ENCODE results near the gene SRP54.
"Not testable (repeated sequence)": the region's sequence is repeated elsewhere in the genome, so short reads cannot be mapped to it uniquely, and the experiment has no call there.

The SRP54 gene

DNA sequence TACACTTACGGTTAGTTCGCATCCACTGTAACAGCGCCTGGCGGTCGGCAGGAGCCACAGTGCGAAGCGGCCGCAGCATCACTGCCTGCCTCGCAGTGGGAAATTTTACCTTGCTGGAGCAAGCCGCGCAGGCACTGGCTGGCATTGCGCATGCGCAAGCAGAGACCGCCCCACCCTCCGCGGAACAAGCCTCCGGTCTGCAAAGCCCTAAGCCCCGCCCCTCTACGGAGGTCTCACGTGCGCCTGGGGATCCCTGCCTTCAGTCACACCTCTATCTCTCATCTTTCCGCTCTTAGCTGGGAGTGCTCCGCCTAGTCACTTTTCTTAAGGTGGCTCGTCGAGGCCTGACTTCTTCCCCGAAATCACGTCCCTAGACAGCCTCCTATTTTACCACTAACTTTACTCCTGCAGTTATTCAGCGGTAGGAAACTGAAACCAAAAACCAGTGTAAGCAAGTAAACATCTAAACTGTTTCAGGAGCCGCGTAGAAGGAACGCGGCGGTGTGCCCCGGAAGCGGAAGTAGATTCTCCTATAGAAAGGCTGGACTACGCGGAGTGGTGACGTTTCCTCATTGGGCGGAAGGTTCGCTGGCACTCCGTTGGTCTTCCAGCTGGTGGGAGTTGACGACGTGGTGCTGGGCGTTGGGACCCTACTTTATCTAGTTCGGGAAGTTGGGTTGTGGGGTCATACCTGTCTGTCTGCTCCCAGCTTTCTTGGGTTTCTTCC is at the start of gene SRP54:
Gene SRP54 (plus strand): TSS at position 572 of the 727 bp plus-strand sequence. CDS start 13,718 bp downstream, outside the sequence.
- DNase-seq: peak; percentile 71 to 98 (median 94)

DNA sequence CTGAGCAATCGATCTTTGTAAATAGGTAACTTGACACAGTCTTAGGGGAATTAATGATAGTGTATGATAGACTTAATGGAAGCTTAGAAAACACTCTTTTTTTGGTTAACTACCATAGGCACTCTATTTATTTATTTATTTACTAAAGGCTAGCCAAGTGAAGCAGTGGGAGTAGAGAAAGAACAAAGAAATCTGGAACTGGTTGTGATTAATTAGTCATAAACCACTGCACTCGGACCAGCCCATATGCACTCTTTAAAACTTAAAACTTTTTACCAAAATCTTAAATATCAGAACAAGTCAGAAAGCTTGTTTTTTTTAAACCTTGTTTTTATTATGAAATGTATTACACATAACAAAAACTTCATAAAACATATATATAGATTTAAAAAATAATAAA is 49.5 kb upstream of the SRP54 start:
- DNase-seq: no peak

DNA sequence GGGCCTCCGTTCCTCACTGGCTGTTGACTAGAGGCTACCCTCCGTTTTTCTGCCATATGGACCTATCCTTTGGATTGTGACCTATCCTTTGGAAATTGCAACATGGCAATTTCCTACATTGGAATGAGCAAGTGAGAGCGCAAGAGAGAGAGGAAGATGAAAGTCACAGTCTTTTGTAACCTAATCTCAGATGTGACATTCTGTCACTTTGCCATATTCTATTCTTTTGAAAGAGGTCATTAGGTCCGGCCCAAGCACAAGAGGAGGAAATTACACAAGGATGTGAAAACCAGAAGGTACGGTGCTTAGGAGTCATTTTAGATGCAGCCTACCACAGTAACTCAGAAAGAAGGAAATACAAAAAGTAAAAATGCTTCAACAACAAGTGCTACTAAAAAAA is 47.3 kb upstream of the SRP54 start:
- no peak for DNase-seq

- no peak for DNase-seq
Measured at GRCh38 chr14:34937442-34937841, 45.4 kb upstream of the SRP54 start.

DNA sequence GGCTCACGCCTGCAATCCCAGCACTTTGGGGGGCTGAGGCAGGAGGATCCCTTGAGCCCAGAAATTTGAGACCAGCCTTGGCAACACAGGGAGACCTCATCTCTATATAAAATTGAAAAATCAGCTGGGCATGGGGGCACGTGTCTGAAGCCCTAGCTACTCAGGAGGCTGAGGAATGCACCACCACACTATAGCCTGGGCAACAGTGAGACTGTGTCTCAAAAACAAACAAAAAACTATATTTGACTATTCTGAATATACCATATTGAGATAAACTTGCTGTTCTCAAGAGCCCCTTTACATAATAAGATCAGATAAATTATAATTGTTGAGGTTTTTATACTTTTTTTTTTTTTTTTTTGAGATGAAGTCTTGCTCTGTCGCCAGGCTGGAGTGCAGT is 44.9 kb upstream of the SRP54 start:
- no peak for DNase-seq

- no peak for DNase-seq
Measured at GRCh38 chr14:34943506-34943905, 39.3 kb upstream of the SRP54 start.

DNA sequence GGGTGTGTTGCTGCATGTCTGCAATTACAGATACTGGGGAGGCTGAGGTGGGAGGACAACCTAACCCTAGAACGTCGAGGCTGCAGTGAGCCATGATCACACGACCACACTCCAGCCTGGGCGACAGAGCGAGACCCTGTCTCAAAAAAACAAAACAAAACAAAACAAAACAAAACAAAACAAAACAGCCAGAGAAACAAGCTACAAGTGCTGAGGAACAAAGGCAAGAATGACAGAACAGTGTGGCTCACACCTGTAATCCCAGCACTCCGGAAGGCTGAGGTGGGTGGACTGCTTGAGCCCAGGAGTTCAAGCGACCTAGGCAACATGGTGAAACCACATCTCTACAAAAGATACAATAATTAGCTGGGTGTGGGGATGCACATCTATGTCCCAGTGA is 38.0 kb upstream of the SRP54 start:
- DNase-seq: no peak

- no peak for DNase-seq
Measured at GRCh38 chr14:34946699-34947098, 36.1 kb upstream of the SRP54 start.

DNA sequence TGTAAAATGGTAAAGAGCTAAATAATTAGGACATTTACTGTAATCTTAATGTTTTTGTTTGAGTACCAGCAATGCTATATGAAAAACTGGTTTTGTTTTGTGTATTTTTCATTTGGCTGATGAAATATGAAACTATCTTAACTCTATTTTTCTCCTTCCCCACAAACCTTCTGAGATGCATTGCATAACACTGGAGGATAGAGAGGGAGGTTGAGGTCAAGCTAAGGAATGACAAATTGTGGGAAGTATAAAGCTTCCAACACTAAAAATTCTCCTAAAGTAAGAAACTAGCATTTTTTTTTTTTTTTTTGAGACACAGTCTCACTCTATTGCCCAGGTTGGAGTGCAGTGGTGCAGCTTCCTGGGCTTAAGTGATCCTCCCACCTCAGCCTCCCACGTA is 31.5 kb upstream of the SRP54 start:
- DNase-seq: no peak

DNA sequence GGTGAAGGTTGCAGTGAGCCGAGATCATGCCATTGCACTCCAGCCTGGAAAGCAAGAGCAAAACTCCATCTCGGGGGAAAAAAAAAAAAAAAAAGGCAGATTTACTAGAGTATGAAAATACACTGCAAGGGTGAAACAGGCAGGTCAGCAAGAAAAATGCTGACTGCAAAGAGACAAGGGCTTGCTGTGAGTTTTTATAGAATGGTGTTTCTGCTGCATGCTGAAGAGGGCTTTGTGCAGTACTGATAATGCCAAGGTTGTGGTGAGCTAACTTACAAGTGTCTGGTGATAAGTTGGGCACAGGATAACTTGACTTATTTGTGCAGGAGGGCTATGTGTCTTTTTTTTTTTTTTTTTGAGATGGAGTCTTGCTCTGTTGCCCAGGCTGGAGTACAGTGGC is 25.9 kb upstream of the SRP54 start:
- no peak for DNase-seq

GRCh38 chr14:34957771-34958286 is 25.0 kb upstream of the SRP54 start:
- DNase-seq: no peak

GRCh38 chr14:34962106-34962505 is 20.7 kb upstream of the SRP54 start:
- not testable (repeated sequence) for DNase-seq

- no peak for DNase-seq
Measured at GRCh38 chr14:34964977-34965764, 17.6 kb upstream of the SRP54 start.

- no peak for DNase-seq
Measured at GRCh38 chr14:34965912-34966311, 16.9 kb upstream of the SRP54 start.

DNA sequence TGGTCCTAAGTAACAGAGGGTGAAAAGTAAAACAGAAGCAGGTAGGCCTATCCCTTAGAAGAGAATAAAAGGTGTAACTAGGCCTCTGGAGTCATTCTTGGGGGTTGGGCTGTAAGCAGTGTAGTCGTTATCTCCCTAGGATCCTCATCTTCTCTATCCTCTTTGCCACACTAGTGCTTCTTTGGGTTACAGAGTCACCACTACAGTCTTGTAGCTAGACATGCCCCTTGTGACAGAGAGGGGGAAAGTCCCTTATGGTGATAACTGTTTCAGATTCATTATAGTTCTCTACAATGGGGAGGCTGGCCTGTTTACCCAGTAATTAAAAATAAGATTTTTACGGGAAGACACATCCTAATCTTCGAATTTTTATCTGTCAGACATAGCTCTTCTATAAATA is 16.4 kb upstream of the SRP54 start:
- no peak for DNase-seq

DNA sequence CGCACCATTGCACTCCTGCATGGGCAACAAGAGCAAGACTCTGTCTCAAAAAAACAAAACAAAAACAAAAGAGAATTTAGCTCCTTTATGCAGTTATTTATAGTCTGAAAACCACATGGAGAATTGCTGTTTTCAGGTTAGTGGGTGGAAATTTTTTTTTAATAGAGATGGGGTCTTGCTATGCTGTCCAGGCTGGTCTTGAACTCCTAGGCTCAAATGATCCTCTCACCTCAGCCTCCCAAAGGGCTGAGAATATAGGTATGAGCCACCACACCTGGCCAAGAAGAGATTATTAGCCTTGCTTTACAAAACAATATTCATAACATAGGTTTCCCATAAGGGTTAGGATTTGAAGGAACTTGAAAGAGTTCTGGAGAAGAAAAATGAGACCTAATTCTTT is 12.1 kb upstream of the SRP54 start:
- DNase-seq: no peak

DNA sequence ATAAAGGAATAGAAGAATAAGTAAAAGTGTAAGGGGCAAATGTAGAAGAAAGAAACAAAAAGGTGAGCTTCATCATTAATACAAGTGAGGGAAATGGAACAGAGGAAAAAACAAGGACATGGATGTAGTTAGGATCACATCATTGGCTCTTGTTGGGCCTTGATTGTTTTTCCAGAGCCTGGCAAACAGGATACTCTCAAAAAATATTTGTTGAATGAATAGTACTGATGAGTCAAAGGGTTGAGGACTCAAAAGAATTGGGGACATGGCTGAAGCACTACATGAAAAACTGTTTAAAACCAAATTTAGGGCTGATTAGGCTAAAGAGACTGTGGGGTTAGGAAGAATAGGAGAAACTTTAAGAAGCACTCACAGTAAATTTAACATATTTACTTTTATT is 11.4 kb upstream of the SRP54 start:
- no peak for DNase-seq

- no peak for DNase-seq
Measured at GRCh38 chr14:34971801-34972200, 11.0 kb upstream of the SRP54 start.

DNA sequence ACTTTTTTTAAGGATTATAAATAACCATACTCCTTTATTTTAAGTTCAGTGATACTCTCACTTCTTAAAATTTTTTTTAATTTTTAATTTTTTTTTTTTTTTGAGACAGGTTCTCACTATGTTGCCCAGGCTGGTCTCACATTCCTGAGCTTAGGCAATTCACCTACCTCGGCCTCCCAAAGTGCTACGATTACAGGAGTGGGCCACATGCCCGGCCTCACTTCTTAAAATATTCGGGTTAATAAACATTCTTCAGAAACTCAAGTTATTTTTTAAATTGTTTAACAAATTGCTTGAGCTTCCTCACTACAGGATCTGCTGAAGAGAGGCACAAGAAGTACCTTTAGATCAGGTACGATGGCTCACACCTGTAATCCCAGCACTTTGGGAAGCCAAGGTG is 4.3 kb upstream of the SRP54 start:
- no peak for DNase-seq

DNA sequence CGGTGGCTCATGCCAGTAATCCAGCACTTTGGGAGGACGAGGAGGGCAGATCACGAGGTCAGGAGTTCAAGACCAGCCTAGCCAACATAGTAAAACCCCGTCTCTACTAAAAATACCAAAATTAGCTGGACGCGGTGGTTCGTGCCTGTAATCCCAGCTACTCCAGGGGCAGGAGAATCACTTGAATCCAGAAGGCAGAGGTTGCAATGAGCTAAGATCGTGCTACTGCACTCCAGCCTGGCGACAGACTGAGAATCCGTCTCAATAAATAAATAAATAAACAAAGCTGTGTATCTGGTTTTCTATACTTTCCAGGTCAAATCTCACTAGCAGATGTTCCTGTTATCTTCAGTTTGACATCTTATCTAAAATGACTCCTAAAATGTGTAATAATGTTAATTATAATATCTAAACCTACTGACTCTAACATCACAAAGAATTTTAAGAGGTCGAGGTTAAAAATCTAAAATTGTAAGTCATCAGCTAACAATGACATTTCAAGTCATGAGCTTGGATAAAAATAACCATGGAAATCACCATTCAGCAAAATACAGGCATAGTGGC is 2.4 kb upstream of the SRP54 start:
- no peak for DNase-seq

DNA sequence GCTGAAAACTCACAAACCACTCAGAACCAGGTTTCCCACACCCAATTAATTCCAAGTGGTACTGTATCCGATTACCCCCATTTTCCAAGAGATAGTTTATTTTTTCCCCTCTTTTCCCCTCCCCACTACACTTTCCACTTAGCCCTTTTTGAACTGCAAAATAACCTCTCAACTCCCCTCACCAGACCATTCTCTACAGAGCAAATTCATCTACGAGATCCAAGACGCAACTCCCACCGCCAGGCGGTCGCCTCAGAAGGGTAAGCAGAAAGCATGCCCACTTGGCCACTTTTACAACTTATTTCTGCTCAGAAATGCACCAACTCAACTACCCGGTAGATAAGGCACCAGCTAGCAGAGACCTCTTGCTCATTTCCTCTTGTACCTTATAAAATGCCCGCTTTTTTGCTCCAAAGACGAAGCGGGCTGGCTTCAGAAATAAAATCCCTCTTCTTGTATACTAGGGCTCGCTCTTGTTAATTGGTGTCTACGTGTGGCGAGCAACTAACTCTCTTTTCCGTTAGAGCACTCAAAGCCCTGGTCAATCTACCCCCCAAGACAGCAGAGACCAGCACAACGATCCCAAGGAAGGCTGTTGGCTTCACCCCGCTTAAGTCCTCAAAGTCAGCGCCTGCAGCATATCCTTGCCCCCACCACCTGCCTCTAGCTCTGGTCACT is 910 bp upstream of the SRP54 start:
- peak in 14 of 58 donors; percentile 23 to 65 (median 46) for DNase-seq
